22Rv1 (cell line): Measurements from ENCODE around the gene RARA.

Source experiments
- CTCF ChIP-seq: fragments of 450-650 bp; IDR thresholded peaks from 2 replicates; pipeline ENCODE4 v1.5.1; 2017; ENCODE audit warnings: mild to moderate bottlenecking
- ZFX ChIP-seq: fragments of 450-650 bp; IDR thresholded peaks from 2 replicates; pipeline ENCODE4 v1.6.1; 2017; ENCODE audit warnings: antibody characterized with exemption, borderline replicate concordance

GRCh38 chr17:40331743-40332641 lies 23.0 kb downstream of the RARA start:
- TF ChIP-seq CTCF (no peak), ZFX (no peak)
